ENCODE results near the gene CYSRT1. TPM values are rescaled to one million over a fixed set of nuclear protein-coding genes. Genes with fewer than 3 reads are reported as not detected.

Gene CYSRT1
- total RNA-seq, 1 experiment from 2014 or later: 3.0 TPM

GRCh38 chr9:137188490-137189296 is 36.3 kb upstream of the CYSRT1 start, which contains the start of the genes ANAPC2 and SSNA1:
ANAPC2 (minus strand) TSS chr9:137188560; CDS start chr9:137188532, 28 bp downstream.
SSNA1 (plus strand) TSS chr9:137188676; CDS start chr9:137188727, 51 bp downstream.
- DNase-seq: peak; percentile 92
- H3K9me3 Mint-ChIP-seq (ENCODE audit: low read depth, unreplicated experiment): no peaks in the 10 kb centered on the region
- TF ChIP-seq CTCF (IDR thresholded peaks at IDR 0.05; ENCODE audit: unreplicated experiment): no peak
- peak within 1 kb of the TSS; percentile 91 for H3K27ac Mint-ChIP-seq (ENCODE audit: unreplicated experiment)
- peaks cover 54% of the 10 kb centered on the region for H3K36me3 Mint-ChIP-seq (ENCODE audit: insufficient read depth, unreplicated experiment)
- CTCF ChIA-PET: interaction anchor here (0.5 to 1.9 kb wide), 8 partner anchors 10 to 122 kb away, joined by 3 to 11 read pairs (median 5); partner anchors contain the start of gene RNF224
- H3K4me3 Mint-ChIP-seq (ENCODE audit: low read depth, unreplicated experiment): peak within 1 kb of the TSS; percentile 98
- BruUV-seq (replicated peaks): no TSS peak
- intact Hi-C loops (cut with micrococcal nuclease; ENCODE audit: unreplicated experiment): no loop called here
- H3K27me3 Mint-ChIP-seq (ENCODE audit: unreplicated experiment): no peaks in the 10 kb centered on the region
- H3K4me1 Mint-ChIP-seq (ENCODE audit: low read depth, unreplicated experiment): peaks cover 10% of the 10 kb centered on the region

GRCh38 chr9:137189297-137190295 is 35.4 kb upstream of the CYSRT1 start:
- BruUV-seq (replicated peaks): TSS peak; percentile 81
- CTCF ChIA-PET: interaction anchor here (0.6 to 1.9 kb wide), 7 partner anchors 9 to 105 kb away, joined by 3 to 11 read pairs (median 5); partner anchors contain the start of gene RNF224

GRCh38 chr9:137190315-137190856 is 34.6 kb upstream of the CYSRT1 start:
- CTCF ChIA-PET: interaction anchor here (0.6 to 1.9 kb wide), 3 partner anchors 8 to 46 kb away, joined by 3 to 5 read pairs (median 5); no protein-coding TSS in a partner anchor
- H3K36me3 Mint-ChIP-seq (ENCODE audit: insufficient read depth, unreplicated experiment): peaks cover 46% of the 10 kb centered on the region
- intact Hi-C loops (cut with micrococcal nuclease; ENCODE audit: unreplicated experiment): no loop called here
- no peaks in the 10 kb centered on the region for H3K27me3 Mint-ChIP-seq (ENCODE audit: unreplicated experiment)
- no peak for DNase-seq
- peak overlapping the region; percentile 44 for H3K27ac Mint-ChIP-seq (ENCODE audit: unreplicated experiment)
- H3K4me3 Mint-ChIP-seq (ENCODE audit: low read depth, unreplicated experiment): peak overlapping the region; percentile 98
- BruUV-seq (replicated peaks): no TSS peak
- TF ChIP-seq CTCF (IDR thresholded peaks at IDR 0.05; ENCODE audit: unreplicated experiment): no peak
- H3K4me1 Mint-ChIP-seq (ENCODE audit: low read depth, unreplicated experiment): peaks cover 16% of the 10 kb centered on the region
- H3K9me3 Mint-ChIP-seq (ENCODE audit: low read depth, unreplicated experiment): no peaks in the 10 kb centered on the region

More at GRCh38 chr9:137189297-137190295, 35.4 kb upstream of the CYSRT1 start:
- no peak for DNase-seq
- Mint-ChIP-seq H3K4me3 (ENCODE audit: low read depth, unreplicated experiment) (peak overlapping the region; percentile 98), H3K4me1 (ENCODE audit: low read depth, unreplicated experiment) (peaks cover 10% of the 10 kb centered on the region), H3K9me3 (ENCODE audit: low read depth, unreplicated experiment) (no peaks in the 10 kb centered on the region), H3K27me3 (ENCODE audit: unreplicated experiment) (no peaks in the 10 kb centered on the region), H3K27ac (ENCODE audit: unreplicated experiment) (peak overlapping the region; percentile 91), H3K36me3 (ENCODE audit: insufficient read depth, unreplicated experiment) (peaks cover 46% of the 10 kb centered on the region)
- intact Hi-C loops (cut with micrococcal nuclease; ENCODE audit: unreplicated experiment): no loop called here
- TF ChIP-seq CTCF (IDR thresholded peaks at IDR 0.05; ENCODE audit: unreplicated experiment): no peak

- no peak for TF ChIP-seq CTCF (IDR thresholded peaks at IDR 0.05; ENCODE audit: unreplicated experiment)
- intact Hi-C loops (cut with micrococcal nuclease; ENCODE audit: unreplicated experiment): no loop called here
- Mint-ChIP-seq H3K27me3 (ENCODE audit: unreplicated experiment) (no peaks in the 10 kb centered on the region), H3K27ac (ENCODE audit: unreplicated experiment) (no peak overlapping the region), H3K4me1 (ENCODE audit: low read depth, unreplicated experiment) (peaks cover 21% of the 10 kb centered on the region), H3K36me3 (ENCODE audit: insufficient read depth, unreplicated experiment) (peaks cover 46% of the 10 kb centered on the region), H3K4me3 (ENCODE audit: low read depth, unreplicated experiment) (peak overlapping the region; percentile 98), H3K9me3 (ENCODE audit: low read depth, unreplicated experiment) (no peaks in the 10 kb centered on the region)
- CTCF ChIA-PET: no interaction called here
- no peak for DNase-seq
- BruUV-seq (replicated peaks): no TSS peak
Measured at GRCh38 chr9:137191245-137191644, 33.7 kb upstream of the CYSRT1 start.

Data from Calu3 (cell line).